ENCODE results near the gene MEI1. TPM values are rescaled to one million over a fixed set of nuclear protein-coding genes. Genes with fewer than 3 reads are reported as not detected.

Gene MEI1
- polyA plus RNA-seq, 1 donor from 2014 or later = not detected

GRCh38 chr22:41782751-41783150 is 83.4 kb downstream of the MEI1 start:
- Histone ChIP-seq H2AFZ (ENCODE audit: low read depth, low read length) (no peak overlapping the region), H3K27me3 (ENCODE audit: insufficient read depth, low read depth, low read length) (no peaks in the 10 kb centered on the region), H3K9me2 (ENCODE audit: insufficient read depth, low read length) (no peaks in the 10 kb centered on the region), H3K9ac (ENCODE audit: low read length) (no peak overlapping the region), H3K79me2 (replicated peaks; ENCODE audit: insufficient read depth, low read length) (no peaks in the 10 kb centered on the region), H3K4me2 (ENCODE audit: low read length) (no peak overlapping the region), H3K27ac (ENCODE audit: low read length) (no peak overlapping the region), H4K20me1 (ENCODE audit: insufficient read depth) (no peaks in the 10 kb centered on the region), H3K4me3 (ENCODE audit: low read length) (no peak overlapping the region), H3K36me3 (ENCODE audit: insufficient read depth, low read length) (no peaks in the 10 kb centered on the region), H3F3A (ENCODE audit: insufficient read depth, low read length, poor library complexity, severe bottlenecking) (no peaks in the 10 kb centered on the region), H3K9me3 (ENCODE audit: low read length) (no peaks in the 10 kb centered on the region)
- TF ChIP-seq MXI1 (conservative IDR thresholded peaks at IDR 0.05; ENCODE audit: poor library complexity, severe bottlenecking) (no peak), REST (IDR thresholded peaks at IDR 0.05; ENCODE audit: borderline replicate concordance) (no peak), TAF1 (IDR thresholded peaks at IDR 0.05; ENCODE audit: low read depth) (no peak), CTCF (IDR thresholded peaks at IDR 0.05; ENCODE audit: poor library complexity, severe bottlenecking) (no peak), RAD21 (conservative IDR thresholded peaks at IDR 0.05) (no peak), EP300 (conservative IDR thresholded peaks at IDR 0.05; ENCODE audit: poor library complexity, severe bottlenecking) (no peak), EZH2 (IDR thresholded peaks at IDR 0.05; ENCODE audit: borderline replicate concordance, insufficient read depth, low read length, poor library complexity, severe bottlenecking) (no peak), POLR2AphosphoS5 (IDR thresholded peaks at IDR 0.05) (no peak), SMC3 (conservative IDR thresholded peaks at IDR 0.05; ENCODE audit: poor library complexity) (no peak)

- no peak overlapping the region for H3K27ac ChIP-seq (ENCODE audit: low read length)
- TF ChIP-seq EP300 (conservative IDR thresholded peaks at IDR 0.05; ENCODE audit: poor library complexity, severe bottlenecking) (no peak), MXI1 (conservative IDR thresholded peaks at IDR 0.05; ENCODE audit: poor library complexity, severe bottlenecking) (no peak)
- H3K4me3 ChIP-seq (ENCODE audit: low read length) = no peak overlapping the region
- H4K20me1 ChIP-seq (ENCODE audit: insufficient read depth) = no peaks in the 10 kb centered on the region
- no peak overlapping the region for H3K4me2 ChIP-seq (ENCODE audit: low read length)
- no peaks in the 10 kb centered on the region for H3F3A ChIP-seq (ENCODE audit: insufficient read depth, low read length, poor library complexity, severe bottlenecking)
- no peaks in the 10 kb centered on the region for H3K27me3 ChIP-seq (ENCODE audit: insufficient read depth, low read depth, low read length)
- no peaks in the 10 kb centered on the region for H3K9me2 ChIP-seq (ENCODE audit: insufficient read depth, low read length)
- no peak overlapping the region for H3K9ac ChIP-seq (ENCODE audit: low read length)
- no peak overlapping the region for H2AFZ ChIP-seq (ENCODE audit: low read depth, low read length)
- H3K9me3 ChIP-seq (ENCODE audit: low read length) = no peaks in the 10 kb centered on the region
- H3K79me2 ChIP-seq (replicated peaks; ENCODE audit: insufficient read depth, low read length) = no peaks in the 10 kb centered on the region
- no peaks in the 10 kb centered on the region for H3K36me3 ChIP-seq (ENCODE audit: insufficient read depth, low read length)
Observed at GRCh38 chr22:41787331-41787730, 88.0 kb downstream of the MEI1 start.

- Histone ChIP-seq H4K20me1 (ENCODE audit: insufficient read depth) (no peaks in the 10 kb centered on the region), H3K36me3 (ENCODE audit: insufficient read depth, low read length) (no peaks in the 10 kb centered on the region), H3K9ac (ENCODE audit: low read length) (no peak overlapping the region), H3K27me3 (ENCODE audit: insufficient read depth, low read depth, low read length) (no peaks in the 10 kb centered on the region), H3K79me2 (replicated peaks; ENCODE audit: insufficient read depth, low read length) (no peaks in the 10 kb centered on the region), H3K9me3 (ENCODE audit: low read length) (no peaks in the 10 kb centered on the region), H3F3A (ENCODE audit: insufficient read depth, low read length, poor library complexity, severe bottlenecking) (no peaks in the 10 kb centered on the region), H3K4me3 (ENCODE audit: low read length) (no peak overlapping the region), H3K9me2 (ENCODE audit: insufficient read depth, low read length) (no peaks in the 10 kb centered on the region), H2AFZ (ENCODE audit: low read depth, low read length) (no peak overlapping the region), H3K27ac (ENCODE audit: low read length) (no peak overlapping the region), H3K4me2 (ENCODE audit: low read length) (no peak overlapping the region)
- no peak for TF ChIP-seq SMC3 (conservative IDR thresholded peaks at IDR 0.05; ENCODE audit: poor library complexity)
- no peak for TF ChIP-seq POLR2AphosphoS5 (IDR thresholded peaks at IDR 0.05)
- no peak for TF ChIP-seq MXI1 (conservative IDR thresholded peaks at IDR 0.05; ENCODE audit: poor library complexity, severe bottlenecking)
- no peak for TF ChIP-seq CTCF (IDR thresholded peaks at IDR 0.05; ENCODE audit: poor library complexity, severe bottlenecking)
- no peak for TF ChIP-seq EZH2 (IDR thresholded peaks at IDR 0.05; ENCODE audit: borderline replicate concordance, insufficient read depth, low read length, poor library complexity, severe bottlenecking)
- no peak for TF ChIP-seq TAF1 (IDR thresholded peaks at IDR 0.05; ENCODE audit: low read depth)
- no peak for TF ChIP-seq REST (IDR thresholded peaks at IDR 0.05; ENCODE audit: borderline replicate concordance)
- no peak for TF ChIP-seq EP300 (conservative IDR thresholded peaks at IDR 0.05; ENCODE audit: poor library complexity, severe bottlenecking)
- TF ChIP-seq RAD21 (conservative IDR thresholded peaks at IDR 0.05) = no peak
Observed at GRCh38 chr22:41793871-41794270, 94.6 kb downstream of the MEI1 start.
